Measurements from ENCODE around the gene PKD2. TPM values are rescaled to one million over a fixed set of nuclear protein-coding genes. Genes with fewer than 3 reads are reported as not detected.

PKD2 gene
- total RNA-seq, 1 experiment from 2014 or later, result 38.4 TPM

GRCh38 chr4:87975466-87975865 lies 32.0 kb upstream of the PKD2 start, which contains the start of gene SPP1:
TSS of gene SPP1 (plus strand) at chr4:87975714. CDS start at chr4:87976896, 1,182 bp downstream.
- Histone ChIP-seq H2AK5ac (ENCODE audit: insufficient read length, low read length) (no peak within 1 kb of the TSS), H3T11ph (ENCODE audit: low read length) (no peak within 1 kb of the TSS), H3K27ac (ENCODE audit: insufficient read length, low read depth, low read length) (no peak within 1 kb of the TSS), H3K9ac (ENCODE audit: extremely low read depth, insufficient read length, low read length) (no peak within 1 kb of the TSS), H4K5ac (ENCODE audit: insufficient read length, low read depth, low read length) (no peak within 1 kb of the TSS), H3K27me3 (ENCODE audit: insufficient read depth, low read length) (no peaks in the 10 kb centered on the region), H2BK120ac (ENCODE audit: low read depth, low read length, poor library complexity, severe bottlenecking) (no peak within 1 kb of the TSS), H3K56ac (ENCODE audit: insufficient read length, low read depth, low read length) (no peak within 1 kb of the TSS), H2BK5ac (ENCODE audit: insufficient read length, low read length) (no peak within 1 kb of the TSS), H2BK12ac (ENCODE audit: insufficient read length, low read depth, low read length) (no peak within 1 kb of the TSS), H3K14ac (ENCODE audit: insufficient read depth, low read length) (no peak within 1 kb of the TSS), H3K18ac (ENCODE audit: insufficient read length, low read depth, low read length) (no peak within 1 kb of the TSS), H2BK20ac (ENCODE audit: low read depth, low read length, poor library complexity, severe bottlenecking) (no peak within 1 kb of the TSS), H4K20me1 (ENCODE audit: control insufficient read depth, insufficient read depth, insufficient read length) (no peaks in the 10 kb centered on the region), H3K23ac (ENCODE audit: insufficient read length, low read depth, low read length) (no peak within 1 kb of the TSS), H4K8ac (replicated peaks; ENCODE audit: insufficient read length, low read depth, low read length) (no peak within 1 kb of the TSS), H4K91ac (ENCODE audit: insufficient read length, low read depth, low read length) (no peak within 1 kb of the TSS), H2BK15ac (ENCODE audit: low read depth, low read length) (no peak within 1 kb of the TSS), H3K4me2 (ENCODE audit: insufficient read depth, insufficient read length, low read length) (no peak within 1 kb of the TSS), H3K79me1 (ENCODE audit: insufficient read depth, low read depth, low read length, poor library complexity, severe bottlenecking) (no peaks in the 10 kb centered on the region), H3K9me3 (ENCODE audit: control insufficient read depth, low read depth, low read length) (no peaks in the 10 kb centered on the region), H2AFZ (ENCODE audit: low read length) (no peak within 1 kb of the TSS), H3K4ac (ENCODE audit: low read depth, low read length) (no peak within 1 kb of the TSS), H3K4me1 (ENCODE audit: insufficient read depth, low read length) (peaks cover 3% of the 10 kb centered on the region; the same call in 1 of the 2 replicates), H3K79me2 (ENCODE audit: insufficient read depth, low read length) (no peaks in the 10 kb centered on the region), H3K23me2 (ENCODE audit: insufficient read length, low read depth, low read length, poor library complexity, severe bottlenecking) (peaks cover 4% of the 10 kb centered on the region)
- H3K27me3 Mint-ChIP-seq (ENCODE audit: low read depth), result no peaks in the 10 kb centered on the region
- peak within 1 kb of the TSS; percentile 83 to 98 (median 85); a peak in 6 of 7 replicates for H3K27ac Mint-ChIP-seq
- no peaks in the 10 kb centered on the region; a peak in 1 of 7 replicates for H3K36me3 Mint-ChIP-seq (ENCODE audit: insufficient read depth in 1 of 3, low read depth in 3 of 3)
- peaks cover 32 to 38% of the 10 kb centered on the region in 2 experiments for H3K4me1 Mint-ChIP-seq
- WGBS (ENCODE audit: extremely low coverage, insufficient read length, low lambda C conversion rate), result no CpG with 5 or more reads among the region's 8 CpGs
- DNase-seq, result peak; percentile 88
- TF ChIP-seq CTCF (conservative IDR thresholded peaks at IDR 0.05), result peak; percentile 16; the same call in 1 of the 3 replicates
- peak within 1 kb of the TSS; percentile 44 to 75 for H3K4me3 Mint-ChIP-seq
- no peaks in the 10 kb centered on the region for H3K9me3 Mint-ChIP-seq
